Activated CD8-positive, alpha-beta memory T cell treated with anti-CD3 and anti-CD28 coated beads, Interleukin-2, amount 50 U/mL, for 48 hours (primary cell): Measurements from ENCODE around the gene NCOA5.

Experiments used
- DNase-seq: peaks from one replicate; pipeline ENCODE4 v3.0.0-alpha.2; 2020

The NCOA5 gene

GRCh38 chr20:46058599-46059281, 31.0 kb downstream of the NCOA5 start:
- no peak for DNase-seq

DNA sequence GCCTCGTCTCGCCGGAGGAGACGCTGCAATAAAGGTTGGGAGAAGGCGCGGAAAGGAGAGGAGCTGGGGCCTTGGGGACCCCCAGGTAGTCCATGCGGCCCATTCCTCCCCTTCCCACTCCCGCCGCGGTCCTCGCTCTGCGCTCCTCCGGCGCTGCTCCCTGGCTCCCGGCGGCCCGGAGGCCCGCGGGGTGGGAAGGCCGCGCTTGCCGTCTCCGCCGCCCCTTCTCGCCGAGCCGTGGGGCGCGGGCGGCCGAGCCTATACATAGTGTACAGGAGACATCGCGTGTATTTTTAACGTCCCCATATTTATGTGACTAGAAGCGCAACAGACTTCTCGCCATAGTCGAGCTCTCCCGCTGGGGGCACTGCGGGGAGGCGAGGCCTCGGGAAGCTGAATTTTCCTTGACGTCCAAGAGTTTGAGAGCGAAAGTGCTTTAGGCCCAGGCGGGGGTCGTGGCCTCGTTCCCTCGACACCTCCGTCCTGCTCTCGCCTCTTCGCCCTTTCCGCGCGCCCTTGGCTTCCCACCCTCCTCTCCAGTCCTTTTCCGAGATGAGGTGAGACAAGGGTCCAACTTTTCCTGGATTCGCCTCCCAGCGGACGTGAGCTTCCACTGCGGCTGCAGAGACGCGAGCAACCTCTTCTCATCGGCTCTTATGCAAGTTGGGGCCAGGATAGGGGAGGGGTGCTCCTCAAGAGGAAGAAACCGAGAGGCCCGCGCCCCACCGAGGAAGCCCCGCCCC, 31.7 kb downstream of the NCOA5 start:
- no peak for DNase-seq

DNA sequence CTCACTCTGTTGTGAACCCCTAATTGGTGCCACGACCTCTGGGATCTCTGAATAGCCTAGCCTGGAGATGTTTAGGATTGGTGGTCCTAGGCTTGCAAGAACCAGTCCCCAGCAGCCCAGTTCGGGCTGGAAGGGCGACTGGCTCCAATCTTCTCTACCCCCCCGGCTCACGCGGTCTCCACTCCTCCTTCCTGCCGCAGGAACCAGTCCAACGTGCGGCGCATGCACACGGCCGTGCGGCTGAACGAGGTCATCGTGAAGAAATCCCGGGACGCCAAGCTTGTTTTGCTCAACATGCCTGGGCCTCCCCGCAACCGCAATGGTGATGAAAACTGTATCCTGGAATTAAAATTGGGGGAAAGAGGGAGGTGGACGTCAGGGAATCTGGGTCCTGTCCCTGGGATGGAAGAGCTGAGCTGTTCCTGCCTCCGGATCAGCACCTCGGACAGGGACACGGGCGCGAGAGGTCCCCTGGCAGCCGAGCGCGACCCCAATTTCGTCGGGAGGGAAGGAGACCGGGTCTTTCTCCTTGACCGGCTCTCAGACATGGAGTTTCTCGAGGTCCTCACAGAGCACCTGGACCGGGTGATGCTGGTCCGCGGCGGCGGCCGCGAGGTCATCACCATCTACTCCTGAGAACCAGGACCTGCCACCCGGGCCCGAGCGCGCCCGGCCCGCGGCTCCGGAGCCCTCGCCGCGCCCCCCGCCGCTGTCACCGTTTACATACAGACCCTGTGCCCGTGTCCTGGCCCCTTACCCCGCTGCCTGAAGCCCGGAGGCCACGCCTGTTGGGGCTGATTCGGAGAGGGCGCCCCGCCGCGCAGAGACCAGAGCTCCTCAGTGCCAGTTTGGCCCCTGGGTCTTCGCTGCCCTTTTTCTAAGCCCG, 32.5 kb downstream of the NCOA5 start:
- peak; percentile 60 for DNase-seq

- DNase-seq, result no peak
Measured at GRCh38 chr20:46056027-46056833, 33.5 kb downstream of the NCOA5 start.

DNA sequence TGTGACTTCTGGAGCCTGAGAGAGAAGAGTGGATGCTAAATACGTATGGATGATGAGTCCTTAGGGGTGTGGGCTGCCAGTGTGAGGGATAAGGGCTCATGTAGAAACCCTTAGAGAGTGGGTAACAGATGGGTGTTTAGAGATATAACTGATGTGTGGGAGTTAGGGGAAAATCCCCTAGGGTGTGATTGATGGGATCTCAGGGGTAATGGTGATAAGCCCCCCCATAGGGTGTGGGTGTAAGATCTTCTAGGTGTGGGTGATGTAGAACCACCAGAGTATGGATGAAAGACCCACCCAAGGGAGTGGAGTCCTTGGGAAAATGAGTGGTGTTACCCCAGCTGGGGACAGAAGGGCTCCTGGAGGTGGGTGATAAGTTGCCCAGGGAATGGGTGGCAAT, 34.5 kb downstream of the NCOA5 start:
- no peak for DNase-seq

- DNase-seq, result no peak
Measured at GRCh38 chr20:46054606-46055005, 35.2 kb downstream of the NCOA5 start.

GRCh38 chr20:46053416-46053815, 36.3 kb downstream of the NCOA5 start:
- no peak for DNase-seq

- no peak for DNase-seq
Measured at GRCh38 chr20:46051556-46052308, 38.0 kb downstream of the NCOA5 start.

GRCh38 chr20:46050885-46051284, 38.9 kb downstream of the NCOA5 start:
- DNase-seq, result no peak

GRCh38 chr20:46050444-46050843, 39.3 kb downstream of the NCOA5 start:
- DNase-seq, result no peak

GRCh38 chr20:46049815-46050214, 39.9 kb downstream of the NCOA5 start:
- no peak for DNase-seq

GRCh38 chr20:46049190-46049589, 40.6 kb downstream of the NCOA5 start:
- DNase-seq, result no peak

- no peak for DNase-seq
Measured at GRCh38 chr20:46047821-46048220, 41.9 kb downstream of the NCOA5 start.

DNA sequence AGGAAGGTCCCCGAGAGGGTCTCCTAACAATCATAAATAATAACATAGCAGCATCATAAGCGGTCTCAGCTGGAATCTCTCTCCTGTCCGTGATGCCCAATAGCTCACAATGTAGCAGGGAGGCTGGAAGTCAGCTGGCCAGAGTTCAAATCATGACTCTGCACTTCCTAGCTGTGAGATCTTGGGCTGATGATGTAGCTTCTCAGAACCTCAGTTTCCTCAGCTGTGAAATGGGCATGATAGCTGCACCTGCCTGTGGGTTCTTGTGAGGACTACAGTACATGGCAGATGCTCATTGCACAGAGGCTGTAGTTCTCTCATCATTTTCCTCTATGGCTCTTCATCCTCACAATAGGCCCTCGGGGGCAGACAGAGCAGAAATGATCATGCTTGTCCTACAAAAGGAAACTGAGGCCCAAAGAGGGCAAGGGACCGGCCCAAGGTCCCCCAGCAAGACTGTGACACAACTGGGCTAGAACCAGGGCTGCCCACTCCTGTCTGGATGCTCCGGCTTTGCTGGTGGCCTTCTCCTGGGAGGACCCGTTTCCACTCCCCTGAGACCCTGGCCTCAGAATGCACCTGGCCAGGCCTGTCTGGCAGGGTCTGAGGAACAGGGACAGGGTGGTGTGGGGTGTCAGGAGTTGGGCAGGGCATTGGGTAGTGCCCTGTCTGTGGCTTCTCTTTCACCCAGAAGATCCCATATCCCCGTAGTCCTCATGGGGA, 43.0 kb downstream of the NCOA5 start:
- no peak for DNase-seq

GRCh38 chr20:46044896-46045295, 44.9 kb downstream of the NCOA5 start:
- no peak for DNase-seq

DNA sequence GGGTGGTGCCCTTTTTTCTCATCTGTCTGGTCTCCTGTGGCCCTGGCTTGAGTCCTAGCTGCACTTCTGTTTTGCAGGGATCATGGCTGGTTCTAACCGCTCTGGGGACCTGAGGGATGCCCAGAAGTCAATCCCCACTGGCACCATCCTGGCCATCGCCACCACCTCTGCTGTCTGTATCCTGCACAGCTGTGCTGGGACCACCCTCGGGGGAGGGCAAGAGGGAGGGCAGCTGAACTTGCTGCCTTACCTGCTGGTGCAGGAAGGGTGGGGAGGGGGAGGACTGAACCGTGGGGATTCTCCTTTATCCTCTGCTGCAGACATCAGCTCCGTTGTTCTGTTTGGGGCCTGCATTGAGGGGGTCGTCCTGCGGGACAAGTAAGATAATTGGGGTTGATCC, 46.2 kb downstream of the NCOA5 start:
- no peak for DNase-seq

- DNase-seq, result peak; percentile 82
Measured at GRCh38 chr20:46040902-46041535, 48.7 kb downstream of the NCOA5 start.

DNA sequence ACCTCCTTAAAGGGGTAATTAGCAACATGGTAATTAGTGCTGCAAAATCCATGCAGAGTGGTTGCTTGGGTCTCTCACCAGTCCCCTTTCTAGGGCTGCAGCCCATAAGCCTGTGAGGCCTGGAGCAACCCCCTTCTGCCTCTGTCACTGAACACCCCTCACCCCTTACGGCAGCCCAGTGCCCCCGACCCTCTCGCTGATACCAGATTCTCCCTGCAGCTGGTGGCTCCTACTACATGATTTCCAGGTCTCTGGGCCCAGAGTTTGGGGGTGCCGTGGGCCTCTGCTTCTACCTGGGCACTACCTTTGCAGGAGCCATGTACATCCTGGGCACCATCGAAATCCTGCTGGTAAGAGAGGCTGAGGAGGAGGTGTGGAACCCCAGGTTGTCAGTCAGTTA, 52.7 kb downstream of the NCOA5 start:
- DNase-seq, result no peak

GRCh38 chr20:46036370-46036769, 53.4 kb downstream of the NCOA5 start:
- DNase-seq, result no peak

DNA sequence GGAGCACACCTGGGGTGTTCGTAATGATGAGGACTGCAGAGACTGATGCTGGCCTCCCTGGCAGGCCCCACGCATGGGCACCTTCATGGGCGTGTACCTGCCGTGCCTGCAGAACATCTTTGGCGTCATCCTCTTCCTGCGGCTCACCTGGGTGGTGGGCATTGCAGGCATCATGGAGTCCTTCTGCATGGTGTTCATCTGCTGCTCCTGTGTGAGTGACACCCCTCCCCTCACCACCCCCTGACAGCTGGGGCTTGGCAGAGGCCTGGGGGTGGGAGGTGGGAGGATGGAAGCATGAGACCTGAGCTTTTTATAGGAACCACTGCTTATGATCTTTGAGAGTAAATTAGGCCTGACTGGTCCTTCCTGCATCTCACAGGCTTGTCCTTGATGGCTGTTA, 54.0 kb downstream of the NCOA5 start:
- no peak for DNase-seq

DNA sequence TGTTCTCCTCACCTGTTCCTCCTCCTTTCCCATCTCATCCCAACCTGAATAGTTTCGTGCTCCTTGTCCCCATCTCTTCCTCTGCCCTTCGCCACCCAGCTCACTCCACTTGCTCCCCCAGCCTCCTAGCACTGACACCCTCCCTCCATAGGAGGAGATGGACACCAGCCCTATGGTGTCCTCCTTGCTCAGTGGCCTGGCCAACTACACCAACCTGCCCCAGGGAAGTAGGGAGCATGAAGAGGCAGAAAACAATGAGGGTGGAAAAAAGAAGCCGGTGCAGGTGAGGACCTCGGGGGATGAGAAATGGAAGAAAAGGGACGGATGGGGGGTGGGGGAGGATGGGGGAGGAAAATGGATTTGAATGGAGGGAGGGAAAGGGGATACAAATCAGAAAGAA, 54.5 kb downstream of the NCOA5 start:
- no peak for DNase-seq
